Measurements from ENCODE around the gene ANKS1B. TPM values are rescaled to one million over a fixed set of nuclear protein-coding genes. Genes with fewer than 3 reads are reported as not detected.

The ANKS1B gene
- total and polyA plus RNA-seq, 10 of the 15 experiments (the other 5 are each of a cell fraction or from before 2014, with no cell fraction given), result 0.16 to 1.3 (median 0.82) TPM; not detected in 7

- Histone ChIP-seq H3K9ac (ENCODE audit: control insufficient read depth, insufficient read depth, low read length) (no peak overlapping the region), H3K27ac (ENCODE audit: control insufficient read depth, insufficient read depth) (no peak overlapping the region), H3K36me3 (ENCODE audit: control insufficient read depth in 2 of 2, insufficient read depth in 2 of 2, low read length in 1 of 2) (no peaks in the 10 kb centered on the region), H3K4me3 (no peak overlapping the region), H3K4me1 (ENCODE audit: control insufficient read depth, insufficient read depth, low read length) (no peaks in the 10 kb centered on the region), H4K20me1 (ENCODE audit: control insufficient read depth, insufficient read depth) (no peaks in the 10 kb centered on the region), H2AFZ (ENCODE audit: control insufficient read depth, low read depth, low read length) (no peak overlapping the region), H3K79me2 (ENCODE audit: control insufficient read depth, insufficient read depth, low read length) (no peaks in the 10 kb centered on the region), H3K4me2 (ENCODE audit: control insufficient read depth, insufficient read depth) (no peak overlapping the region), H3K27me3 (replicated peaks in 1 of 2; ENCODE audit: control insufficient read depth in 2 of 2, insufficient read depth in 2 of 2, low read length in 1 of 2) (no peaks in the 10 kb centered on the region), H3K9me3 (replicated peaks; ENCODE audit: control insufficient read depth, insufficient read depth, low read length) (no peaks in the 10 kb centered on the region)
- FAIRE-seq, result no peak
- intact Hi-C loops (cut with micrococcal nuclease; ENCODE audit: unreplicated experiment), result no loop called here
- BruUV-seq (replicated peaks), result no TSS peak
- ATAC-seq, result no peak
- POLR2A ChIA-PET, result no interaction called here
- CTCF ChIA-PET, result interaction anchor here (0.6 to 0.9 kb wide), 2 partner anchors 13 to 961 kb away, joined by 3 read pairs; no protein-coding TSS in a partner anchor
- RAD21 ChIA-PET (ENCODE audit: unreplicated experiment), result no interaction called here
- in situ Hi-C loops (cut with MboI), result no loop called here
- no peak for TF ChIP-seq RELB (IDR thresholded peaks at IDR 0.05; ENCODE audit: low read depth)
- TF ChIP-seq KLF5 (IDR thresholded peaks at IDR 0.05; ENCODE audit: partially characterized antibody), result no peak
- no peak for TF ChIP-seq IRF5 (IDR thresholded peaks at IDR 0.05; ENCODE audit: borderline replicate concordance)
- no peak for TF ChIP-seq YY1 (IDR thresholded peaks at IDR 0.05; ENCODE audit: low read depth, low read length)
- SMC1A ChIA-PET (ENCODE audit: uncharacterized antibody, unreplicated experiment), result interaction anchor here (1.0 kb wide), 1 partner anchor 12 kb away, joined by 3 read pairs; no protein-coding TSS in a partner anchor
- DNase-seq (ENCODE audit: low read depth, low spot score), result no peak
- 21% methylated on average over 3 of the region's 3 CpGs for WGBS (ENCODE audit: insufficient coverage, insufficient replicate concordance, low lambda C conversion rate, missing lambda C conversion rate)
Measured at GRCh38 chr12:99192489-99192888, 792.2 kb downstream of the ANKS1B start.

GRCh38 chr12:99176871-99177270 lies 807.9 kb downstream of the ANKS1B start:
- CTCF ChIA-PET, result no interaction called here
- TF ChIP-seq MTA2 (IDR thresholded peaks at IDR 0.05; ENCODE audit: low read depth) (no peak), MLLT1 (IDR thresholded peaks at IDR 0.05) (no peak), ZBTB33 (IDR thresholded peaks at IDR 0.05) (no peak), RB1 (IDR thresholded peaks at IDR 0.05; ENCODE audit: borderline replicate concordance) (no peak), STAT3 (IDR thresholded peaks at IDR 0.05; ENCODE audit: low read depth, low read length) (no peak), ZNF622 (IDR thresholded peaks at IDR 0.05) (no peak), BMI1 (IDR thresholded peaks at IDR 0.05; ENCODE audit: borderline replicate concordance) (no peak), RAD51 (IDR thresholded peaks at IDR 0.05) (no peak)

More at GRCh38 chr12:99176871-99177270, 807.9 kb downstream of the ANKS1B start:
- Histone ChIP-seq H3K27ac (ENCODE audit: control insufficient read depth, insufficient read depth) (no peak overlapping the region), H3K79me2 (ENCODE audit: control insufficient read depth, insufficient read depth, low read length) (no peaks in the 10 kb centered on the region), H4K20me1 (ENCODE audit: control insufficient read depth, insufficient read depth) (no peaks in the 10 kb centered on the region), H3K36me3 (ENCODE audit: control insufficient read depth in 2 of 2, insufficient read depth in 2 of 2, low read length in 1 of 2) (no peaks in the 10 kb centered on the region), H3K9ac (ENCODE audit: control insufficient read depth, insufficient read depth, low read length) (no peak overlapping the region), H3K4me1 (ENCODE audit: control insufficient read depth, insufficient read depth, low read length) (no peaks in the 10 kb centered on the region), H3K4me3 (no peak overlapping the region), H3K27me3 (replicated peaks in 1 of 2; ENCODE audit: control insufficient read depth in 2 of 2, insufficient read depth in 2 of 2, low read length in 1 of 2) (no peaks in the 10 kb centered on the region), H3K9me3 (replicated peaks; ENCODE audit: control insufficient read depth, insufficient read depth, low read length) (no peaks in the 10 kb centered on the region), H2AFZ (ENCODE audit: control insufficient read depth, low read depth, low read length) (no peak overlapping the region), H3K4me2 (ENCODE audit: control insufficient read depth, insufficient read depth) (no peak overlapping the region)
- no peak for FAIRE-seq
- ChIA-PET SMC1A (ENCODE audit: uncharacterized antibody, unreplicated experiment) (no interaction called here), POLR2A (no interaction called here), RAD21 (ENCODE audit: unreplicated experiment) (no interaction called here)
- no TSS peak for BruUV-seq (replicated peaks)
- DNase-seq (ENCODE audit: low read depth, low spot score), result no peak
- intact Hi-C loops (cut with micrococcal nuclease; ENCODE audit: unreplicated experiment) (no loop called here), in situ Hi-C loops (cut with MboI) (no loop called here)
- no peak for ATAC-seq
- 12% methylated on average over 4 of the region's 4 CpGs for WGBS (ENCODE audit: insufficient coverage, insufficient replicate concordance, low lambda C conversion rate, missing lambda C conversion rate)
